Endothelial cell (in vitro differentiated cells): ENCODE measurements around the gene ORM2. TPM values are rescaled to one million over a fixed set of nuclear protein-coding genes. Genes with fewer than 3 reads are reported as not detected.

Source experiments
- DNase-seq: peaks from one replicate; pipeline ENCODE4 v3.0.0; 2021; ENCODE audit warnings: low spot score
- H3K27ac Mint-ChIP-seq: one replicate; pipeline ENCODE4 v1.8.0; 2021; ENCODE audit warnings: mixed read lengths, inconsistent platforms; ENCODE audit not compliant: unreplicated experiment
- H3K27me3 Mint-ChIP-seq: one replicate; pipeline ENCODE4 v1.8.0; 2021; ENCODE audit warnings: mild to moderate bottlenecking, moderate library complexity, mixed read lengths, inconsistent platforms; ENCODE audit not compliant: unreplicated experiment
- H3K36me3 Mint-ChIP-seq: one replicate; pipeline ENCODE4 v1.8.0; 2021; ENCODE audit warnings: mild to moderate bottlenecking, low read depth, mixed read lengths, inconsistent platforms; ENCODE audit not compliant: unreplicated experiment
- H3K4me1 Mint-ChIP-seq: one replicate; pipeline ENCODE4 v1.8.0; 2021; ENCODE audit warnings: mild to moderate bottlenecking, mixed read lengths, inconsistent platforms; ENCODE audit not compliant: unreplicated experiment
- H3K4me3 Mint-ChIP-seq: one replicate; pipeline ENCODE4 v1.8.0; 2021; ENCODE audit warnings: mild to moderate bottlenecking, mixed read lengths, inconsistent platforms; ENCODE audit not compliant: unreplicated experiment
- H3K9me3 Mint-ChIP-seq: one replicate; pipeline ENCODE4 v1.8.0; 2021; ENCODE audit warnings: mixed read lengths, inconsistent platforms; ENCODE audit not compliant: unreplicated experiment
- total RNA-seq: library from RNA; stranded (reverse); fragmentation: NEBNext Ultra II Directional; extraction: Animal tissue kit (Norgen Biotek cat#: 25700); gene quantifications from one replicate; pipeline ENCODE4 v1.2.1, GENCODE V29; 2021; ENCODE audit not compliant: unreplicated experiment
- TF ChIP-seq, protein P1 (sequence below): fragments of 200-600 bp; sonication (generic); IDR thresholded peaks from one replicate; pipeline ENCODE4 v1.5.0; 2021; ENCODE audit warnings: antibody characterized with exemption; ENCODE audit not compliant: unreplicated experiment

Gene ORM2
- total RNA-seq, 1 donor from 2014 or later: not detected

DNA sequence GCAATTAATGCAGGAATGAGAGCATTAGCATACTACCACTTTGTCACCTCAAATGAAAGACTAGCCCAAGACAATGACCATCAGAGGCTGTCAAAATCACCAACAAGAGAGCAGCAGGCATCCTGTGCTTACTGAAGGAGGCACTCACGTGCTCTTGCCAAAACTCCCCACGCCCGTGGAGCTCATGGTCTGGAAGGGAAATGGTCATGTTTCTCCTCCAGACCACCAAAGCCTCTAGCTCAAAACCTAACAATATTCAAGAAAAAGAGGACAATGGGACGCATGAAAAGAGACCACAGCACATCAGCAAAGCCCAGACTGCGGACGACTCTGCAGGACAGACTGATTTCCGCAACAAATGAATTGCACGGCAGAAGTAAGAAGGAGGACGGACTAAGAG lies 45.3 kb downstream of the ORM2 start:
- H3K4me1 Mint-ChIP-seq: peaks cover 67% of the 10 kb centered on the region
- peaks cover 14% of the 10 kb centered on the region for H3K27me3 Mint-ChIP-seq
- H3K36me3 Mint-ChIP-seq: peaks cover 39% of the 10 kb centered on the region
- peak overlapping the region; percentile 3 for H3K4me3 Mint-ChIP-seq
- no peaks in the 10 kb centered on the region for H3K9me3 Mint-ChIP-seq
- H3K27ac Mint-ChIP-seq: peak overlapping the region; percentile 16
- TF ChIP-seq, protein P1, sequence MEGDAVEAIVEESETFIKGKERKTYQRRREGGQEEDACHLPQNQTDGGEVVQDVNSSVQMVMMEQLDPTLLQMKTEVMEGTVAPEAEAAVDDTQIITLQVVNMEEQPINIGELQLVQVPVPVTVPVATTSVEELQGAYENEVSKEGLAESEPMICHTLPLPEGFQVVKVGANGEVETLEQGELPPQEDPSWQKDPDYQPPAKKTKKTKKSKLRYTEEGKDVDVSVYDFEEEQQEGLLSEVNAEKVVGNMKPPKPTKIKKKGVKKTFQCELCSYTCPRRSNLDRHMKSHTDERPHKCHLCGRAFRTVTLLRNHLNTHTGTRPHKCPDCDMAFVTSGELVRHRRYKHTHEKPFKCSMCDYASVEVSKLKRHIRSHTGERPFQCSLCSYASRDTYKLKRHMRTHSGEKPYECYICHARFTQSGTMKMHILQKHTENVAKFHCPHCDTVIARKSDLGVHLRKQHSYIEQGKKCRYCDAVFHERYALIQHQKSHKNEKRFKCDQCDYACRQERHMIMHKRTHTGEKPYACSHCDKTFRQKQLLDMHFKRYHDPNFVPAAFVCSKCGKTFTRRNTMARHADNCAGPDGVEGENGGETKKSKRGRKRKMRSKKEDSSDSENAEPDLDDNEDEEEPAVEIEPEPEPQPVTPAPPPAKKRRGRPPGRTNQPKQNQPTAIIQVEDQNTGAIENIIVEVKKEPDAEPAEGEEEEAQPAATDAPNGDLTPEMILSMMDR: no peak
- DNase-seq: no peak

DNA sequence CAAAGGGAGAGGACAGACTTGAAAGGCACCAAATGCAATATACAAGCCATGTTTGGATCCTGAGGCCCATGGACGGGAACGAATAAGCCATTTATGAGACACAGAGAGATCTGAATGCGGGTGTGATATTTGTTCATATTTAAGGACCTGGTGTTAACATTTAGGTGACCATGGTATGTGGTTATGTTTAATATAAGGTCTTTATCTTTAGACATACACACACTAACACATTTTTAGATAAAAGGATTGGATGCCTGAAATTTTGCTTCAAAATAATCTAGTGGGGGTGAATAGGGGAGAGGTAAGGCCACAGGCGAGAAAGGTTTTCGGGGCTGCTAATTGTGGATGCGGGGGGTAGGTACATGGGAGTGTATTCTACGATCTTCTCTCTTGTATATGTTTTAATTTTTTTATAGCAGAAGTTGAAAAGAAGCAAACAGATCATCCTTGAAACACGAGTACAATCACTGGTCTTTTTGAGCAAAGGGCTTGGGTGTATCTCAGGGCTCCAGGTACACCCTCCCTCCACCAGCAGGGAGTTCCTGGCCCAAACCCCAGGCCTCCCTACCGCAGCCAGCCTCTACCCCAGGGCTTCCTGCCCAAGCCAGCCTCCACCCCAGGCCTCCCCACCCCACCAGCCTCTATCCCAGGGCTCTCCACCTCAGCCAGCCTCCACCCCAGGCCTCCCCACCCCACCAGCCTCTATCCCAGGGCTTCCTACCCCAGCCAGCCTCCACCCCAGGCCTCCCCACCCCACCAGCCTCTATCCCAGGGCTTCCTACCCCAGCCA lies 45.9 kb downstream of the ORM2 start:
- Mint-ChIP-seq H3K27ac (peak overlapping the region; percentile 16), H3K36me3 (peaks cover 43% of the 10 kb centered on the region), H3K4me1 (peaks cover 66% of the 10 kb centered on the region), H3K27me3 (peaks cover 17% of the 10 kb centered on the region), H3K9me3 (no peaks in the 10 kb centered on the region), H3K4me3 (peak overlapping the region; percentile 3)
- TF ChIP-seq, protein P1: no peak
- no peak for DNase-seq

DNA sequence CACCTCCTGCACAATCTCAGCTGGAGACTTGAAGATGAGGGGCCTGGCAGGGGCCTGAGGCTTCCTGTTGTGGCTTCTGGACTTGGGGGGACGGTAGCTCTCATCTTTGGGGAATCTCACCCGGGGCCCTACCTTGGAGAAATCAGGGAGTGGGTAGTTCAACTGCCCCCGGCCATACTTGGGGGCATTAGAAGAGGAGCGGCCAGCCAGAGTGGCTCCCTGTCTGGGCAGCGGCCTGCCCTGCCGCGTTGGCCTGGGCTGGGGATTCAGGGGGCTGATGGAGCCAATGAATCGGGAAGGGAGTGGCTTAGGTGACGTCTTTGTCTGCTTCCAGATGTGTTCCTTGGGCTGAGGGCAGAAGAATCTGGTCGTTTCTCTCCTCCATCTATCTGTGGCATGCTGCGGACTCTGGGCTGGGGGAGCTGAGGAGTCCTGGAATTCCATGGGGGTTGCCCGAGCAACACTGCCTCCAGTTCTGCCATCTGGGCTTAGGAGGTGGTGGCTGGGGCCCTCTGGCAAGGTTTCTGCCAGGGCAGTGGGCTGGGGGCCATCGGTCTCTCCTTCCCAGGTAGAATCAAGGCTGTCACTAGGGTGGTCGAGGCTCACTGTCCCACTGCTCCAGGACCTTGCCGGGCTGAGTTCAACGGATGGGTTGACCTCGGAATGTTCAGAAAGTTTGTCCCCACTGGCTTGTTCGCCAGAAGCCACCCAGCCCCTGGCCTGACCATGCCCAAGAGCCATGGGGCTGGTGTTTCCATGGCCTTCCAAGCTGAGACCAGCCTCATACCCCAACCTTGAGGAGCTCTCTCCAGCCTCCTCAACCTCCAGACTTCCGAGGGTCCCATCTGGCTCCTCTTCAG lies 47.1 kb downstream of the ORM2 start:
- no peak for DNase-seq
- TF ChIP-seq, protein P1: no peak
- peaks cover 43% of the 10 kb centered on the region for H3K36me3 Mint-ChIP-seq
- peaks cover 15% of the 10 kb centered on the region for H3K27me3 Mint-ChIP-seq
- H3K4me3 Mint-ChIP-seq: no peak overlapping the region
- H3K27ac Mint-ChIP-seq: no peak overlapping the region
- no peaks in the 10 kb centered on the region for H3K9me3 Mint-ChIP-seq
- H3K4me1 Mint-ChIP-seq: peaks cover 54% of the 10 kb centered on the region

DNA sequence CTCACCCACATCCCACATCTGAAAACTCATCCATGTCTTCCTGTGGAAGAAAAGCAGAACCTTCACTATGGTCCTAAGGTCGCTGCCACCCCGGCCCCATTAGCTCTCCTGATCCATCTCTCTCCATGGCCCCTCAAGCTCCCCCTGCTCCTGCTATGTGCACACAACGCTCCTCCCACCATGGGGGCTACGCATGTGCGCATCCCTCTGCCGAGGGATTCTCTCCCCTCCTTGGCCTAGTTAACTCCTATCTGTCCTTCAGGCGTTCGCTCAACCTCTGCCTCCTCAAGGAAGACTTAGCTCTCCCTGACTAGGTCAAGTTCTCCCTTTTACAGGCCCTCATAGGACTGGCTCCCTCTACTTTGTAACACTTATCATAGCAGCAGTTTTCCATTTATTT lies 48.3 kb downstream of the ORM2 start:
- Mint-ChIP-seq H3K27me3 (peaks cover 15% of the 10 kb centered on the region), H3K4me3 (peak overlapping the region; percentile 47), H3K9me3 (no peaks in the 10 kb centered on the region), H3K4me1 (peaks cover 53% of the 10 kb centered on the region), H3K36me3 (peaks cover 46% of the 10 kb centered on the region), H3K27ac (peak overlapping the region; percentile 19)
- TF ChIP-seq, protein P1: no peak
- no peak for DNase-seq
